Activated gamma-delta T cell (primary cell): ENCODE data around the gene DAZAP1.
"Not testable (repeated sequence)": the region's sequence is repeated elsewhere in the genome, so short reads cannot be mapped to it uniquely, and the experiment has no call there.

Experiments used
- DNase-seq: peaks from one replicate; lab custom pipeline; 2025; lab: John Stamatoyannopoulos, UW

DAZAP1 gene

DNA sequence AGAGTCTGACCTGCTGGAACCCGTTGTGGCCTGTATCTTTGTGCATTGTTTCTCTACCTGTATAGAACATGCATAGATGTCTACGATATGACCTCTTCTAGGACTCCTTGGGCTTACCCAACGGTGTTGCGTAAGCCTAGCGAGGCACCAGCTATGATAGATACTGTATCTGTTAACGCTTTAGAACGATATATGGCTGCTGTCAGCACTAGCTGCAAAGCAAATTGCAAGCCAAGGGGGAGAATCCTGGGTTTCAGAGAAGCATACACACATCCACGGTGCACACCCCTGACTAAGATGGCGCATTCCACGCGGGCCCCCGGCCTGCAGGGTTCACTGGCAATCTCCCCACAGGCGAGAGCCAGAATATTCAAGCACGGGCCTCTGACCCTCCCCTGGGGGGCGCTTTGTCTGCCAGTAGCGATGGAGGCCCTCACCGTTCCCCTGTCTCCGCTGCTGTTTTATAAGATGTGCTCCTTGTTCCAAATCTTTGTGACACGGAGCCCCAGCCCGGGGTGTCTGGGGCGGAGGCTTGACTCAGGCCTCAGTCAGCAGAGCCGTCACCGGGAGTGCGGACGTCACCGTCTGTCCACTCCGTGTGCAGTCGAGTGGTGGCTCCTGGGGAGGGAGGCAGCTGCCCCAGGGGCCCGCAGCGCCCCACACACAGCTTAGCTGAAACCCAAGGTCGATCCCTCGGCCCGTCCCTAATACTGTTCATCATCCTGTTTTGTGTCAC, 17.9 kb downstream of the DAZAP1 start:
- DNase-seq = no peak

DNA sequence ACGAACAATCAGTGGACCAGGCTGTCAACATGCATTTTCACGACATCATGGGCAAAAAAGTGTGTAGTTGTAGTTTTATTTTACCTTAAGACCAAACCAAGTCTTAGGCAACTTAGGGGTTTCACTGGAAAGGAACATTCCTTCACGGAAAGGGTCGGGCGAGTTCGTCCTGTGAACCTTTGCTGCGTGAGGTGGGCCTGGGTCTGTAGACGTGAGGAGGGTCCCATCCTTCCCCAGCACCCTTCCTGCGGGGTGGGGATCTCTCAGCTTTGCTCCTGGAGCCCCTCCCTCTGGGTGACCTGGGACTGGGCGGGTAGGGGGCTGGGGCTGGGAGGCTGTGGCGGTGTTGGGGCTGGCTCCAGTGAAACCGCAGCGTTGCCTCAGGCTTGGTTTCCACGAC, 18.5 kb downstream of the DAZAP1 start:
- DNase-seq = no peak

DNA sequence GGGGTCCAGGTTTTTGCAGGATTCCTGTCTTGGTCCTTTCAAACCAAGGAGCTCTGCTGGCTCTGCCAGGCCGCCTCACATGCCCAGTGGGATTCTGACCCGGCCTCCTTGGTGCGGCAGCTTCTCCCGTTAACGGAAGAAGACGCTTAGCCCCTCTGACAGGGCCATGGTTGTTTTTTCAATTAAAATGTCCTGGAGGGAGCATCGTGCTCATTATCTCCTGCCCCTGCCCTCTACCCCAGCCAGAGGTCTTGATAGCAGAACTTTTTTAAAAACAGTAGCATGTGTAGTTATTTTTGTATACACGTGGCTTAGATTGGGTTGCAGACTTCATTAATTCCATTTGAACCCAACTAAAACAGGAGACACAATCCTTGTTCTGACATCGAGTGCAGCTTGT, 19.4 kb downstream of the DAZAP1 start:
- no peak for DNase-seq

DNA sequence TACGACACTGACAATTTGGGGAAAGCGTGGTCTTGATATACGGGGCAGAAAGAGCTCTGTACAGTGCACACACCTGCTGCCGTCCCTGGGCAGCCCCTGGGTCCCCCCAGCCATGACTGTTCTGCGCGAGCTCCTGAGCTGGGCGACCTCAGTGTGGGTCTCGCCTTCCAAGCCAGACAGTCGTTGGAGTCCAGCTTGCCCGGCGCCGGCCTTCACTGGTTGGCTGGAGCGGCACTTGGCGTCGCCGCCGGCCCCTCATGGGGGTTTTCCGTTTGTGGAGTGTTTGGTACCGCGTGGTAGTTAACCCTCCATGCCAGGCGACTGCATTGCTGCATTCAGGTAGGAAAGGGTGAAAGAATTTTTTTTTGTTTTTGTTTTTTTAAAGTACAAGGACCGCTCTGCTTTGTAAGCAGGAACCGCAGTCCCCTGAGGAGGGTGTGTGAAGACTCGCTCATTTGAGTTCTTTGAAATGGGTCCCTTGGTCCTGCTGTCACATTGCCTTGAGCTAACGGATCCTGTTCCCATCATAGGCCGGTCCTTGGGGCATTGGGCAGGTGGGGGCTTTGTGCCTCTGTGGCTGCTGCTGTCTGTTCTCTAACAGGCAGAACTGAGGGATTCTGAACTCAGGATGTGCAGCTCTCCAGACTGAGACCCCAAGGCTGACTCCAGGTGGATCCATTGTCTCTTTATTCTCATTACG, 20.0 kb downstream of the DAZAP1 start:
- no peak for DNase-seq

DNA sequence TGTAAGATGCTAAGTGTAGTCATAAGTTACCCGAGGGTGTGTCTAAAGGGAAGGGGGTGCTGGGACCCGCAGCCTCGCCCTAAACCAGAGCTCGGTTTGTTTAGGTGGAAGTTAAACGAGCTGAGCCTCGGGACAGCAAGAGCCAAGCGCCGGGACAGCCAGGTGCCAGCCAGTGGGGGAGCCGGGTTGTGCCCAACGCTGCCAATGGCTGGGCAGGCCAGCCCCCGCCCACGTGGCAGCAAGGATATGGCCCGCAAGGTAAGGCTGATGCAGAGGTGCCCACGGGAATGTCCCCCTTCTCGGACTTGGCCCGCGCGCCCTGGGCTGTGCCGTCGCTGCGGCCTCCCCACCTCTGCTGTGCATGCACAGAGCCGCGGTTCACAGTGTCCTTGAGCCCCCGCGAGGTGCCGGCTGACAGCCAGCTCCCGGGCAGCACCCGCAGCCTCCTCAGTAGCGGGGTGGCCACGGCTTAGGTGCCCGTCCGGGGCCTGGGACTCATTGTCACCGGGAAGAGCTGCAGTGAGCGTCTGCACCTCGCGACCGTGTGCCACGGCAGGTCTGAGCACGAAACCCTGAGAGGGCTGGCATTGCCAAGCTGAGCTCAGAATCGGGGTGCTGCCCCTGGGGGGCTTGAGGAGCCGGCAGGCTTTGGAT, 21.5 kb downstream of the DAZAP1 start:
- no peak for DNase-seq

DNA sequence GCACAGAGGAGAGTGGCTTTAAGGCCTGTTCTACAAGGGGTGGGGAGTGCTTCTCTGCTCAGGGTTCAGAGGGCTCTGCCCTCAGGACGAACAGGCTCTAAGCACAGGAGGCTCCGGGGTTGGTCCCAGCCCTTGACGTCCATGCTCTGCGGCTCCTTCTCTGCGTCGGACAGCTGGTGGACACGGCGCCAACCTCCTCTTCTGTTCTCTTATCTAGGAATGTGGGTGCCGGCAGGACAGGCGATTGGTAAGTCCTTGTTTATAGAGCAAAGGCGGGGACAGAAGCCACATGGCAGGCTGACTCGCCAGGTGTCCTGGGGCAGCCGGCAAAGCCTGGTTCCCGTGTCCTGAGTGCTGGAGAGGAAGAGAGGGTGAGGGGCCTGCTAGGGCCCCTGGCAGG, 22.4 kb downstream of the DAZAP1 start:
- no peak for DNase-seq

DNA sequence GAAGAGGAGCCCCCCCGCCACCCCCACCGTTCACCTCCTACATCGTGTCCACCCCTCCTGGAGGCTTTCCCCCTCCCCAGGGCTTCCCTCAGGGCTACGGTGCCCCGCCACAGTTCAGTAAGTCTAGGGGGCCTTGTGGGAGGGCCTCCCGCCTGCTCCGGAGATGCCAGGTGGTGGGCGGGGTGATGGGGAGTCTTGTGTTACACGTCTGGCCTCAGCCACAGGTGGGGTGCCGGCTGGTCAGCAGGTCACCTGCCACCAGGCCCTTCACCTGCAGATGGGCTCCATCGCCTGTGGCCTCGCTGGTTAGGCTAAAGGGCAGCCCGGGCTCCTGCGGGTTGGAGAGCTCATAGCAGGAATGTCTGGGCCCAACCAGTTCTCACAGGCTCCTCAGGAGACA, 22.9 kb downstream of the DAZAP1 start:
- DNase-seq = no peak

DNA sequence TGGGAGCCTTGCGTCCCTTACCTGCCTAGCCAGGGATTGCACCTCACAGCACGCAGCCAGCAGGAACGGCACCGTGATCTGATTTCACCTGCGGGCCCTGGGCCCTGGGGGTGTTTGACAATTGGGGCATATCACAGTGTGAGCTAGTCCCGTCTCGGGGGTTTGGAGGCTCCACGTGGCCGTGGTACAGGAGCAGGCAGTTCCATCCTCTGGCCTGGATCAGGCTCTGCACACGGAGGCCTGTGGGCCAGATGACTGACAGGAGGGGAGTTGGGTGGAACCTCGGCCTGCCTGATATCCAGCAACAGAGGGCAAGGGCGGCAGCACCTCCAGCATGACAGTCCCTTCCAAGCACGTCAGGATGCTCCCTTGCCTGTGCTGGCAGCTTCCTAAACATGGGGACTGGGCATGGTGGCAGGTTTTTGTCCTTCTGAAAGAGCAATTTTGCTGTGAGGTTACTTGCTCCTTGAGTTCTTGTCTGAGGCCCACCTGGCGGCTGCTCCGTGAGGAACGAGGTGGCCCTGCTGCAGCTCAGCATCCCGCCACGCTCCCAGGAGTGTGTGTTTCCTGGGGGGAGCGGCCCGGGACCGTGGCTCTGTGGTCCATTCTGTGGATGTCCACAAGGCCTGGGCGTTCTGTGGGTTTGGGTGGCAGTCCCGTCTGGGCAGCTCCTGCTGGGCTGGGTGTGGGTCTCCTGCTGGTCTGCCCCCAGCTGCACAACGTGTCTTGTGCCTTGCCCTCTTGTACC, 24.5 kb downstream of the DAZAP1 start:
- no peak for DNase-seq

DNA sequence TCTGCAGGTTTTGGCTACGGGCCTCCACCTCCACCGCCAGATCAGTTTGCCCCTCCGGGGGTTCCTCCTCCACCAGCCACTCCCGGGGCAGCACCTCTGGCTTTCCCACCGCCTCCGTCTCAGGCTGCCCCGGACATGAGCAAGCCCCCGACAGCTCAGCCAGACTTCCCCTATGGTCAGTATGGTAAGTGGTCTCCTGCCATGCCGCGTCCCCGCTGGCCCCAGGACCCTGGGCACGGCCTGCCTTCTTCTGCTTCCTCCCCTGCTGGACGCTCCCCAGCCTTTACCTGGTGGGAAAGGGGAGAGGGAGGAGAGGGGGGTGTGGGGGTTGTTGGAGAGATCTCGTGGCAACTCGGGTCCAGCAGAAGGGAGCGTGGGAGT, 25.1 kb downstream of the DAZAP1 start:
- DNase-seq = no peak

DNA sequence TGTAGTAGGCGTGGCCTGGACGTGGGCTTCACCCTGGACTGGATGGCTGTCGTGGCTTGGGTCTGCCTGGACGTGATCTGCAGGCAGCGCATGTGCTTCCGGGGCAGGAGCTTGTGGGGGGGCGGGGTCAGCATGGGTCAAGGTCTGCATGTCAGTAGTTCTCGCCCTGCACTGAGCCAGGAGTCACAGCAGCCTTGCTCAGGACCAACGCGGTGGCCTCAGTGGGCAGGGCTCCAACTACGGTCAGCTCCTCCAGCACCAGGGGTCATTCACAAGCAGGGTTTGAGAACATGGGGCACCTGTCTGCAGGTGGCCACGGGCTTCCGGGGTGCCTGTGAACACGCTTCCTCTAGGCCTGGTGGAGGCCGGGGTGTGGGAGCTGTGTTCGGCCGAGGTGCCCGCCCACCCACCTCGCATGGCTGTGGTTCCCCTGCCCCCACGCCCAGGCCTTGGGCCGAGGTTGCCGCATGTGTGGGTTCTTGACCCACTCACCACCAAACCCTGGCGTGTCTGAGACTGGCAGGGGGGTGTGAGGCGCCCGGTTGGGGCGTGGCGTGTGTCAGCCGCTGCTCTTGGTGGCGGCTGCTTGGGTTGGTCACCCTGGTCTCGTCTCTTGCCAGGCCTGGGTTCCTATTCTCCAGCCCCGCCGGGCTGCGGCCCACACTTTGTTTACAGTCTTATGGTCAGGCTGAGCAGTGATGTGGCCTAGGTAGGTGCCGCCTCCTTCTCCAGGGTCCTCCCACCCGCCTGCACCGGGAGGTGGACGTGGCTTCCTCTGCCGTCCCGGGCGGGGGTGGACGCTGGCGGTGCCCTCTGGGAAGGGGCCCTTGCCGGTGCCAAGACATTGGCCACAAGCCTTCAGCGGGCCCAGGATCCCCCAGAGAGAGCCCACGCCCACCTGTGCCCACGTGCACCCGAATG, 26.0 kb downstream of the DAZAP1 start:
- DNase-seq = no peak

DNA sequence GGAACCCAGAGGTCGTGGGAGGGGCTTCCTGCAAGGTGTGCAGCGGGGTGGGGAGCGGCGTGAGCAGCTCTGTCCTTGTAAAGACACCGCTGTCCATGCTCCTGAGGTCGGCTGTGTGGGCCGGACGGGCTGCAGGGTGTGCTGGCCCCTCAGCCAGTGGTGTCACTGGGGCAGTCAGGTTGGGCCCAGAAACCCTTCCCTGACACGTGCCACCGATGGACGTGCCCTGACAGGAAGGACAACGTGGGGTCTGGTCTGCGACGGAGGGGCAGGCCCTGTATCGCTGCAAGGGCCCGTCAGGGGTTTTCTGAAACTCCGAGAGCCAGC, 26.6 kb downstream of the DAZAP1 start:
- DNase-seq = no peak

DNA sequence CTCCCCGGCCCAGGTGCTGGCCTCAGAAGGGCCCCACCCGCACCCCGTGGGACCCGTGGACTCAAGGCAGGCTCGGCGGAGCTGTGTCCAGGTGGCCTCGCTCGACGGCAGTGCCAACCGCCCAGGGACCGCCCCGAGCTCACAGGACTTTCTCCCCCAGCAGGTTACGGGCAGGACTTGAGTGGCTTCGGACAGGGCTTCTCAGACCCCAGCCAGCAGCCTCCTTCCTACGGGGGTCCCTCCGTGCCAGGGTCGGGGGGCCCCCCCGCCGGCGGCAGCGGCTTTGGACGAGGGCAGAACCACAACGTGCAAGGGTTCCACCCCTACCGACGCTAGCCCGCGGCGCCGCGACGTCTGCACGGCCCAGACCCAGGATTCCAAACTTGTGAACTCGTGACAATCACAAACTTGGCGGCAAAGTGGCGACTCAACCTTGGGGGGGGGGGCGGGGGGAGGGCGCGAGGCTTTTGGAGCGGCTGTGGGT, 27.2 kb downstream of the DAZAP1 start:
- no peak for DNase-seq

DNA sequence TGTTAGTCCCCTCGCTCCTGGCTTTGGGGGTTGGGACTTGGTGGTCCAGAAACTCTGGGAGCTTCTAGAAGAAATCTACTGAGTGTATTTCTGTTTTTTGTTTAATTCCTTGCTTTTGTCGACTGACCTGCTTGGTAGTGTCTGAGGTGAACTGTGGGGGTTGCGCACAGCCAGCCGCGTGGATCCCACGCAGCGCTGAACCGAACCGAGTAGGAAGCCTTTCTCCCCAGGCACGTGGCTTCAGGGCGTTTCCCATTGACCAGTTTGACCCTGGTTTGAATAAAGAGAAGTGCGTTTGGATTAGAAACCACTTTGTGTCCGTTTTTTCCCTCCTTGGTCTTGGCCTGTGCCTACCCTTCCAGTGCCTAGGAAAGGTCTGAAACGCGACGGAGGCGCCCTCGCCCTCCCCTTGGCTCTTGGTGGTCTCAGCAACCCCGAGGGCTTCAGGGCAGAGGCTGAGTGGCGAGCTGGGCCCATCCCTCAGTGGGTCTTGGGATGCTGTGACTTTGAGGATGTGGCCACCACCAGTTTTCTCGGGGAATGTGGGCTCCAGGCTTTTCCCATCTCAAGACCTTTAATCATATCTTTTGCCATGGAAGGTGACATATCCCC, 28.1 kb downstream of the DAZAP1 start:
- DNase-seq = no peak

DNA sequence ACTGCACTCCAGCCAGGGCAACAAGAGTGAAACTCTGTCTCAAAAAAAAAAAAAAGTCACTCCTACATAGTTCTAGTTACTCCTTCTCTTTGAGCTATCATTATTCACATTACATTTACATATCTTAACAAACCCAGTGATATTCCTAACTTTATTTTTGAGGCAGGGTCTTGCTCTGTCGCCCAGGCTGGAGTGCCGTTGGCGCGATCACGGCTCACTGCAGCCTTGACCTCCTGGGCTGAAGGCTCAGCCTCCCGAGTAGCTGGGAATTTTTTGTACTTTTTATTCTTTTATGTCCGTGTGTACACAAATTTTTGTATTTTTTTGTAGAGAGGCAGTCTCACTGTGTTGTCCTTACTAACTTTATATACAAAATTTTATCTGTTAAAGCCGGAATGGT, 30.2 kb downstream of the DAZAP1 start:
- no peak for DNase-seq

DNA sequence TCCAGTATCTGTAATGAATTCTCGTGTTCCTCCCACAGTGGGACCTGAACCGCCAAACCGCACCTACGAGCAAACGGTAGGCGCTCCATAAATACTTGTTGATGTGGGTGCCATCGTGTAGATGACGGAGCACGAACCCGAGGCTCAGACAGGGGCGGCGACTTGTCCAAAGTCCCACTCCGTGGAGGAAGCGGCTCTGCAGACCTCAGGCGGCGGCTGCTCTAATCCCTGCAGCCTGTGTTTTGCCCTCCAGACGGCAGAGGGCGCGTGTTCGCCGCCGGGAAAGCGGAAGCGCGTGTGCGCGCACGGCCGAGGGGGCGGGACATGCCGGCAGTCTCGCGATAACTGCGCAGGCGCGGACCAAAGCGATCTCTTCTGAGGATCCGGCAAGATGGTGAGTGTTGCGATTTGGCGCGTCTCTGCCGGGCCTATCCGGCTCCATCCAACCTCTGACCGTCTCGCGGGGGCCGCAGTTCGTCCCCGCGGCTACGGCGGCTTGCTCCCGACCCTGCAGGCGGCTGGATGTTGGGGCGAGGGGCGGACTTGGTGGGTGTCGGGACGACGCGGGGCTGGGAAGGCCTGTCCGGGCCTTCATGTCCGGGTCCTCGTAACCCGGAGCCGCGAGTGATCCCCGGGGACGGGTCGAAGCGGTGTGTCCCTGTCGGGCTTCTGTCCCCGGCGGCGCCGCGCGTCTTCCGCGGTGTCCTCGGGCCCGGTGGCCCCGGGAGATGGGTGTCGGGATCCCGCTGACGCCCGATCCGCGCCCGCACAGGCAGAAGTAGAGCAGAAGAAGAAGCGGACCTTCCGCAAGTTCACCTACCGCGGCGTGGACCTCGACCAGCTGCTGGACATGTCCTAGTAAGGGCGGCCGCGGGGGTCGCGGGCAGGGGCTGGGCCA, 30.9 kb downstream of the DAZAP1 start, which contains the start of gene RPS15:
RPS15 (plus strand) TSS at position 362 of the 898 bp plus-strand sequence; CDS start at position 392, 30 bp downstream.
- DNase-seq = peak; percentile 90

DNA sequence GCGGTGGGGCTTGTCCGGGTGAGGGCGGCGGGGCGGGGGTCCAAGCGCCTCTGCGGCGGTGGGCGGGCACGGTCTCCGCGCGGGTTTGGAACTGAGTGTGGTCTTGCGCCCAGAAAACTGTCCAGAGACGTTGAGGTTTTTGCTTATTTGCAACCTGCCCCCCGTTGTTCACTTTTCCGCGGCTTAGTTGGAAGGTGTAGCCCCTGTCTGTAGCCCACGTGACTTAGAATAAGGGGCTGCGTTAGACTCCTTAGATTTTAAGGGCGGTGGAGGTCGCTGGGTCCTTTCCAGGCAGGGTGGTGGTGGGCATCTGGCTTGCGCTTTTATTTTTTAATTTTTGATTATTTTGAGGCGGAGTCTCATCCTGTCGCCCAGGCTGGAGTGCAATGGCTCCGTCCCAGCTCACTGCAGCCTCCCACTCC, 31.6 kb downstream of the DAZAP1 start:
- no peak for DNase-seq

DNA sequence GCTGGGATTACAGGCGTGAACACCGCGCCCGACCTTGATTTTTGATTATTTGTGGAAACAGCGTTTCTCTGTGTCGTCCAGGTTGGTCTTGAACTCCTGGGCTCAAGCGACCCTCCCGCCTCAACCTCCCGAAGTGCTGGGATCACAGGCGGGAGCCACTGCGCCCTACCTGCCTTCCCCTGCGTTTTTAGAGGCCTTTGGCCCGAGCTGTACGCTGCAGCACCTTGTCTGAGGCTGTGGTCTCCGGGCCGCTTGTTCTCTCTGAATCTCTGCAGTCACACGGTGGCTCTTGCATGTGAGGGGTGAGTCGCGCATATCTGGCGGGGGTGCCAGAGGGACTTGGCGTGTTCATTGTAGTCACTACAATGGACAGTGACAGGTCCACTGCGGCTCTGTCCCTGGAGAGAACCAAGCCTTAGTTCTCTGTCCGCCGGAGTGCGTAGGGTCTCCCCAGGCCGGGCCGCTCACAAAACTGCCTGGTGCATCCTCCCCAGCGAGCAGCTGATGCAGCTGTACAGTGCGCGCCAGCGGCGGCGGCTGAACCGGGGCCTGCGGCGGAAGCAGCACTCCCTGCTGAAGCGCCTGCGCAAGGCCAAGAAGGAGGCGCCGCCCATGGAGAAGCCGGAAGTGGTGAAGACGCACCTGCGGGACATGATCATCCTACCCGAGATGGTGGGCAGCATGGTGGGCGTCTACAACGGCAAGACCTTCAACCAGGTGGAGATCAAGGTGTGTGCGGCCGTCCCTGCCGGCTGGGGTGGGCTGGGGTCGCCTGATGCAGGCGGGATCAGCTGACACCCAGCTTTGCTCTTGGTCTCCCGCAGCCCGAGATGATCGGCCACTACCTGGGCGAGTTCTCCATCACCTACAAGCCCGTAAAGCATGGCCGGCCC, 32.4 kb downstream of the DAZAP1 start:
- DNase-seq = not testable (repeated sequence)

DNA sequence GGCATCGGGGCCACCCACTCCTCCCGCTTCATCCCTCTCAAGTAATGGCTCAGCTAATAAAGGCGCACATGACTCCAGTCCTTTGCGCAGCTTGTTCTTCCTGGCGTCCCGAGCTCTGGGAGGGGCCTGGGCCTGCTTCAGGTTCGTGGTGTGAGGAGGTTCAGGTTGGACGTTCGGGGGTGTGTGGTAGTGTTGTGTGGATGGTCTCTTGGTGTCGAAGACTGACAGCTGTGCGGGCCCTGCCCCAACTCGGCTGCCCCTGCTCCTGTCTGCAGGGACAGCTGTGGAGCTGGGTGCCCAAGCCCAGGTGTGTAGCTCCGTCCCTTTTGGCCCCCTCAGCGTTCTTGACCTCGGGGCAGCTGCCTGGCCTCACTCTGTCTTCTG, 33.0 kb downstream of the DAZAP1 start:
- DNase-seq = no peak

DNA sequence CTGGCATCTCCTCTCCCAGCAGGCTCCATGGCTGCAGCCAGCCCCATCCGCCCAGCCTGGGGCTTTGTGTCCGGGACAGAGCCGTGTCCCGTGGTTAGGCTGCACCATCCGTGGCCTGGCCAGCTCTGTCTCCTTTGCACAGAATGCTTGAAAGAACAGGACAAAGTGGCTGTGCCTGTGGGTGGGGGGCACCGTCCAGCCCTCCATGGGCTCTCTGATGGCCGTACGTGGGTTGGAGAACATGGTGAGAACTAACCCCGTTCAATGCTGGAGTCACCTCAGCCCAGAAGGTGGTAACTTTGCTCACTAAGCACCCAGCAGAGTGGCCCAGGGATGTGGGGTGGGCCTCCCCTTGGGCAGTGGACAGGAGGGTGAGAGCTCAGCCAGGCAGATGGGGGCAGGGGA, 33.6 kb downstream of the DAZAP1 start:
- no peak for DNase-seq
